PC-3 (cell line): ENCODE results near the gene PRPF31. TPM values are rescaled to one million over a fixed set of nuclear protein-coding genes. Genes with fewer than 3 reads are reported as not detected.

ENCODE experiments used
- ATAC-seq: fragments of 200-7000 bp; cut with Tn5 transposase; 2 replicates; pipeline ENCODE4 v1.9.1; 2020; ENCODE audit warnings: mild to moderate bottlenecking, moderate library complexity
- BruUV-seq: library from RNA; stranded (reverse); fragments of 400-500 nt; replicated peaks from 2 replicates; lab custom pipeline; 2021; lab: Mats Ljungman, UMichigan
- CTCF ChIA-PET: fragments of 300-600 bp; sonication (Branson Sonifier 250); formaldehyde crosslinking; loops from one replicate; lab custom pipeline; 2022; ENCODE audit warnings: antibody characterized with exemption; lab: Charles Lee
- POLR2A ChIA-PET: fragments of 300-600 bp; sonication (Branson Sonifier 250); formaldehyde crosslinking; loops from one replicate; lab custom pipeline; 2022; ENCODE audit warnings: antibody characterized with exemption; ENCODE audit not compliant: unreplicated experiment; lab: Charles Lee
- DNase-seq: peaks from one replicate; pipeline ENCODE4 v3.0.0-alpha.2; 2015
- H2AFZ ChIP-seq: fragments of 300-600 bp; sonication (generic); 2 replicates; pipeline ENCODE4 v1.6.0; 2016; ENCODE audit warnings: antibody characterized with exemption, low read length
- H3F3A ChIP-seq: fragments of 300-600 bp; sonication (generic); one replicate; pipeline ENCODE4 v1.6.0; 2017; ENCODE audit warnings: antibody characterized with exemption, low read length, control low read depth, mild to moderate bottlenecking; ENCODE audit not compliant: unreplicated experiment
- H3K27ac ChIP-seq: fragments of 300-600 bp; sonication (generic); 2 replicates; pipeline ENCODE4 v1.5.1; 2016; ENCODE audit warnings: mild to moderate bottlenecking, low read length
- H3K27me3 ChIP-seq: fragments of 300-600 bp; sonication (generic); 2 replicates; pipeline ENCODE4 v1.6.1; 2016; ENCODE audit warnings: low read length, mixed read lengths
- H3K36me3 ChIP-seq: fragments of 300-600 bp; sonication (generic); 2 replicates; pipeline ENCODE4 v1.6.1; 2016; ENCODE audit warnings: low read depth, mixed run types, low read length, mixed read lengths
- H3K4me1 ChIP-seq: fragments of 300-600 bp; sonication (generic); 2 replicates; pipeline ENCODE4 v1.5.1; 2016; ENCODE audit warnings: low read length; ENCODE audit not compliant: insufficient read depth
- H3K4me2 ChIP-seq: fragments of 300-600 bp; sonication (generic); 2 replicates; pipeline ENCODE4 v1.6.0; 2016; ENCODE audit warnings: low read length
- H3K4me3 ChIP-seq: fragments of 300-600 bp; sonication (generic); 2 replicates; pipeline ENCODE4 v1.5.1; 2016; ENCODE audit warnings: mild to moderate bottlenecking, low read length, mixed read lengths
- H3K79me2 ChIP-seq: fragments of 300-600 bp; sonication (generic); 2 replicates; pipeline ENCODE4 v1.6.1; 2017; ENCODE audit warnings: low read length, mixed read lengths
- H3K9ac ChIP-seq: fragments of 300-600 bp; sonication (generic); 2 replicates; pipeline ENCODE4 v1.6.0; 2016; ENCODE audit warnings: mild to moderate bottlenecking, low read length
- H3K9me2 ChIP-seq: fragments of 300-600 bp; sonication (generic); replicated peaks from 2 replicates; pipeline ENCODE4 v1.6.1; 2016; ENCODE audit warnings: mixed run types, low read length, mixed read lengths
- H3K9me3 ChIP-seq: fragments of 300-600 bp; sonication (generic); 2 replicates; pipeline ENCODE4 v1.6.1; 2016; ENCODE audit warnings: low read length, mixed read lengths
- H4K20me1 ChIP-seq: fragments of 300-600 bp; sonication (generic); 2 replicates; pipeline ENCODE4 v1.6.1; 2016; ENCODE audit warnings: low read length, mixed read lengths
- EZH2 ChIP-seq: fragments of 300-600 bp; sonication (generic); IDR thresholded peaks from one replicate; pipeline ENCODE4 v1.6.1; 2017; ENCODE audit warnings: antibody characterized with exemption, mild to moderate bottlenecking, low read length; ENCODE audit not compliant: unreplicated experiment
- EZH2phosphoT487 ChIP-seq: fragments of 300-600 bp; sonication (generic); IDR thresholded peaks from 2 replicates; pipeline ENCODE4 v1.6.1; 2018; ENCODE audit warnings: mild to moderate bottlenecking, antibody characterized with exemption, low read length, borderline replicate concordance
- intact Hi-C: fragments of 100-400 bp; cut with micrococcal nuclease; formaldehyde crosslinking; loops from 2 replicates; pipeline ENCODE4 v1.9.0; 2023
- total RNA-seq: library from RNA; depleted of rRNA; stranded (reverse); fragments of >200 nt; gene quantifications from 2 replicates; pipeline ENCODE4 v1.2.3, GENCODE V29; 2014
- TF ChIP-seq, protein P1 (sequence below): fragments of 300-600 bp; sonication (generic); conservative IDR thresholded peaks from 2 replicates; pipeline ENCODE4 v1.5.1; 2017; ENCODE audit warnings: antibody characterized with exemption, low read depth, mild to moderate bottlenecking, low read length

Gene PRPF31
- total RNA-seq, 1 experiment from 2014 or later = 170 TPM

DNA sequence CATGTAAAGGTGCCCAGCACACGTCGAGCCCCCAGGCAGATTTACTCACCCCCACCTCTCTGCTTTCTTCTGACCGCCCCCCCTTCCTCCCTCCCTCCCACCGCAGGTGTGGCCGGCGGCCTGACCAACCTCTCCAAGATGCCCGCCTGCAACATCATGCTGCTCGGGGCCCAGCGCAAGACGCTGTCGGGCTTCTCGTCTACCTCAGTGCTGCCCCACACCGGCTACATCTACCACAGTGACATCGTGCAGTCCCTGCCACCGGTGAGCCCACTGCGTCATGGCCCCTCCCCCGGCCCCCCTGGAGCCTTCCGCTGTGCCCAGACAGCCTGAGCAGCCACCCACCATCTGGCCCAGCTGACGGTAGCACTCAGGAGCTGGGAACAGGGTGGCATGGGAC lies 8.8 kb downstream of the PRPF31 start:
- intact Hi-C loops = no loop called here
- Histone ChIP-seq H3K4me3 (no peak overlapping the region), H3K79me2 (no peaks in the 10 kb centered on the region), H2AFZ (no peak overlapping the region), H3K27me3 (no peaks in the 10 kb centered on the region), H3K9ac (no peak overlapping the region), H3K9me3 (no peaks in the 10 kb centered on the region), H4K20me1 (no peaks in the 10 kb centered on the region), H3K27ac (no peak overlapping the region), H3K36me3 (peaks cover 71% of the 10 kb centered on the region), H3K4me2 (no peak overlapping the region), H3K4me1 (no peaks in the 10 kb centered on the region), H3K9me2 (no peaks in the 10 kb centered on the region), H3F3A (no peaks in the 10 kb centered on the region)
- no peak for ATAC-seq
- BruUV-seq = no TSS peak
- TF ChIP-seq EZH2phosphoT487 (no peak), EZH2 (no peak)
- TF ChIP-seq, protein P1, sequence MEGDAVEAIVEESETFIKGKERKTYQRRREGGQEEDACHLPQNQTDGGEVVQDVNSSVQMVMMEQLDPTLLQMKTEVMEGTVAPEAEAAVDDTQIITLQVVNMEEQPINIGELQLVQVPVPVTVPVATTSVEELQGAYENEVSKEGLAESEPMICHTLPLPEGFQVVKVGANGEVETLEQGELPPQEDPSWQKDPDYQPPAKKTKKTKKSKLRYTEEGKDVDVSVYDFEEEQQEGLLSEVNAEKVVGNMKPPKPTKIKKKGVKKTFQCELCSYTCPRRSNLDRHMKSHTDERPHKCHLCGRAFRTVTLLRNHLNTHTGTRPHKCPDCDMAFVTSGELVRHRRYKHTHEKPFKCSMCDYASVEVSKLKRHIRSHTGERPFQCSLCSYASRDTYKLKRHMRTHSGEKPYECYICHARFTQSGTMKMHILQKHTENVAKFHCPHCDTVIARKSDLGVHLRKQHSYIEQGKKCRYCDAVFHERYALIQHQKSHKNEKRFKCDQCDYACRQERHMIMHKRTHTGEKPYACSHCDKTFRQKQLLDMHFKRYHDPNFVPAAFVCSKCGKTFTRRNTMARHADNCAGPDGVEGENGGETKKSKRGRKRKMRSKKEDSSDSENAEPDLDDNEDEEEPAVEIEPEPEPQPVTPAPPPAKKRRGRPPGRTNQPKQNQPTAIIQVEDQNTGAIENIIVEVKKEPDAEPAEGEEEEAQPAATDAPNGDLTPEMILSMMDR = no peak
- ChIA-PET POLR2A (no interaction called here), CTCF (no interaction called here)
- DNase-seq = no peak

- H3K9me2 ChIP-seq = no peaks in the 10 kb centered on the region
- H3K79me2 ChIP-seq = no peaks in the 10 kb centered on the region
- TF ChIP-seq, protein P1 = no peak
- ChIA-PET CTCF (no interaction called here), POLR2A (no interaction called here)
- H3K9ac ChIP-seq = no peak overlapping the region
- DNase-seq = no peak
- intact Hi-C loops = no loop called here
- no peak overlapping the region for H3K4me3 ChIP-seq
- no TSS peak for BruUV-seq
- H3K9me3 ChIP-seq = no peaks in the 10 kb centered on the region
- ATAC-seq = no peak
- no peak overlapping the region for H2AFZ ChIP-seq
- H4K20me1 ChIP-seq = no peaks in the 10 kb centered on the region
- no peaks in the 10 kb centered on the region for H3F3A ChIP-seq
- H3K4me2 ChIP-seq = no peak overlapping the region
- H3K4me1 ChIP-seq = no peaks in the 10 kb centered on the region
- H3K27me3 ChIP-seq = no peaks in the 10 kb centered on the region
- H3K36me3 ChIP-seq = peaks cover 66% of the 10 kb centered on the region
- no peak overlapping the region for H3K27ac ChIP-seq
Measured at GRCh38 chr19:54125713-54126112, 10.2 kb downstream of the PRPF31 start.

DNA sequence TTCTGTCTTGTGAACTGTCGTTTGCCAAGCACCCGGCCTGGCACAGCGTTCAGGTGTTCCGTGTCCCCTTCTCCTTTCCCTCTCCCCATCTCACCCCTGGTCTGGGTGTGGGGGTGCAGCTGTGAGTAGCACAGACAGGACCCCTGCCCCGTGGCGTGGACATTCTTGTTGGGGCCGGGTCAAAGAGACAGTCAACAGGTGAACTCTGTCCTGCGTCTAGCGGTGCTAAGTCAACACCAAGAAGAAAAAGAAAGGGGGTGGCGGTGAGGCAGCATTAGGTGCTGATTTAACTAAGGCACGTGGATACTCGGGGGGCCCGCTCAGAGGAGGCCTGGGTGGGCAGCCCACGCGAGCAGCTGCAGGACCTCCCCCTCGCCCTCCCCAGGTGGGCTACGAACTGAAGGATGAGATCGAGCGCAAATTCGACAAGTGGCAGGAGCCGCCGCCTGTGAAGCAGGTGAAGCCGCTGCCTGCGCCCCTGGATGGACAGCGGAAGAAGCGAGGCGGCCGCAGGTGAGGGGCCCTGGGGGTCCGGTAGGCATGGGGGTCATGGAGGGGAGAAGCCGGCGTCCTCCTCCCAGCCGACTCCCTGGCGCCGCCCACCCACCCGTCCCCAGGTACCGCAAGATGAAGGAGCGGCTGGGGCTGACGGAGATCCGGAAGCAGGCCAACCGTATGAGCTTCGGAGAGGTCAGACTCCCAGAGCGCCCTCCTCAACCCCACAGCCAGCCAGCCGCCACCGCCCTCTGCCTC lies 12.3 kb downstream of the PRPF31 start:
- no peak overlapping the region for H3K4me3 ChIP-seq
- no peak for DNase-seq
- CTCF ChIA-PET = no interaction called here
- no peaks in the 10 kb centered on the region for H3F3A ChIP-seq
- H3K36me3 ChIP-seq = peaks cover 61% of the 10 kb centered on the region
- H3K27ac ChIP-seq = no peak overlapping the region
- POLR2A ChIA-PET = no interaction called here
- no peaks in the 10 kb centered on the region for H3K27me3 ChIP-seq
- no peaks in the 10 kb centered on the region for H4K20me1 ChIP-seq
- H3K9ac ChIP-seq = no peak overlapping the region
- no peak for ATAC-seq
- no peak overlapping the region for H3K4me2 ChIP-seq
- no peaks in the 10 kb centered on the region for H3K9me2 ChIP-seq
- no peaks in the 10 kb centered on the region for H3K79me2 ChIP-seq
- H3K4me1 ChIP-seq = no peaks in the 10 kb centered on the region
- intact Hi-C loops = no loop called here
- TF ChIP-seq EZH2 = no peak
- no peak for TF ChIP-seq EZH2phosphoT487
- TF ChIP-seq, protein P1 = no peak
- H2AFZ ChIP-seq = no peak overlapping the region
- no peaks in the 10 kb centered on the region for H3K9me3 ChIP-seq
- no TSS peak for BruUV-seq
